ENCODE results near the gene MYH9.

Gene MYH9

DNA sequence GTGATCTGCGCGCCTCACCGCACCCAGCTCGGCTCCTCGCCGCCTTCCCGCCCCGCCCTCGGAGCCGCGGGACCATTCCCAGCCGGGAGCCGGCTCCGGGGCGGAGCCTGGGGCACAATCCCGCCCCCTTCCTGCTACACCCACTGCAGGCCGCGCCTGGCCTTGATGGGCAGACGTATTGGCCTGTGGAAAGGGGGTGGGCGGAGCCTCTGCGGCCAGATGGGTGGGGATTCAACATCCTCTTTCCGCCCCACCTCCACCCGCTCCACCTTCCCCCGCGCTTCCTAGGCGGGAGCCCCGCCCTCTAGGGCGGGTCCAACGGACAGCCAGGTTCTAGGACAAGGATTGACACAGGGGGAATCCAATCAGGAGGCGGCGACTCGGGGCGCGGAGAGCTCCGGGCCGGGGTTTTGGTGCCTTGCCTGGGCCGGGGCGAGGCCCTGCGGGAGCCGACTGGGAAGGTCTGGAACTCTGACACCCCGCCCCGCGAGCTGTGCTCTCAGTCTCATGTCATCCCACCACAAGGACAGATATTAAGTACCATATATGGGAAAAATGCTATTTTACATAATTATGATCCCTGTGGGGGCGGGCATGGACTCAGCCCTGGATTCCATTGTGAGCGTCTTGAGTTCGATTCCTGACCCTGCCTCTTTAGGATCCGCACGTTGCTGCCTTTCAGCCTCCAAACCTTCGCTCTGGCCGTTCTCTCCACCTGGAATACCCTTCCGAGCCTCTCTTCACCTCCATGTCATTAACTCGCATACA lies at the start of gene MYH9:
Gene MYH9, minus strand, starts transcription at position 9 of the 768 bp plus-strand sequence. CDS start 38,731 bp downstream, outside the sequence.
- peak; percentile 97 for DNase-seq (ENCODE audit: low spot score)
- peak within 1 kb of the TSS; percentile 99 for H3K27ac ChIP-seq
- TF ChIP-seq, protein P1, sequence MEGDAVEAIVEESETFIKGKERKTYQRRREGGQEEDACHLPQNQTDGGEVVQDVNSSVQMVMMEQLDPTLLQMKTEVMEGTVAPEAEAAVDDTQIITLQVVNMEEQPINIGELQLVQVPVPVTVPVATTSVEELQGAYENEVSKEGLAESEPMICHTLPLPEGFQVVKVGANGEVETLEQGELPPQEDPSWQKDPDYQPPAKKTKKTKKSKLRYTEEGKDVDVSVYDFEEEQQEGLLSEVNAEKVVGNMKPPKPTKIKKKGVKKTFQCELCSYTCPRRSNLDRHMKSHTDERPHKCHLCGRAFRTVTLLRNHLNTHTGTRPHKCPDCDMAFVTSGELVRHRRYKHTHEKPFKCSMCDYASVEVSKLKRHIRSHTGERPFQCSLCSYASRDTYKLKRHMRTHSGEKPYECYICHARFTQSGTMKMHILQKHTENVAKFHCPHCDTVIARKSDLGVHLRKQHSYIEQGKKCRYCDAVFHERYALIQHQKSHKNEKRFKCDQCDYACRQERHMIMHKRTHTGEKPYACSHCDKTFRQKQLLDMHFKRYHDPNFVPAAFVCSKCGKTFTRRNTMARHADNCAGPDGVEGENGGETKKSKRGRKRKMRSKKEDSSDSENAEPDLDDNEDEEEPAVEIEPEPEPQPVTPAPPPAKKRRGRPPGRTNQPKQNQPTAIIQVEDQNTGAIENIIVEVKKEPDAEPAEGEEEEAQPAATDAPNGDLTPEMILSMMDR (conservative IDR thresholded peaks at IDR 0.05; ENCODE audit: low read depth): no peak
- ChIA-PET CTCF (interaction anchor here (1.0 kb wide), 1 partner anchor 82 kb away, joined by 3 read pairs; no protein-coding TSS in a partner anchor), POLR2A (ENCODE audit: low non-redundant PET) (interaction anchor here (0.7 to 1.4 kb wide), 5 partner anchors 18 to 80 kb away, joined by 3 to 6 read pairs (median 4); no protein-coding TSS in a partner anchor)

DNA sequence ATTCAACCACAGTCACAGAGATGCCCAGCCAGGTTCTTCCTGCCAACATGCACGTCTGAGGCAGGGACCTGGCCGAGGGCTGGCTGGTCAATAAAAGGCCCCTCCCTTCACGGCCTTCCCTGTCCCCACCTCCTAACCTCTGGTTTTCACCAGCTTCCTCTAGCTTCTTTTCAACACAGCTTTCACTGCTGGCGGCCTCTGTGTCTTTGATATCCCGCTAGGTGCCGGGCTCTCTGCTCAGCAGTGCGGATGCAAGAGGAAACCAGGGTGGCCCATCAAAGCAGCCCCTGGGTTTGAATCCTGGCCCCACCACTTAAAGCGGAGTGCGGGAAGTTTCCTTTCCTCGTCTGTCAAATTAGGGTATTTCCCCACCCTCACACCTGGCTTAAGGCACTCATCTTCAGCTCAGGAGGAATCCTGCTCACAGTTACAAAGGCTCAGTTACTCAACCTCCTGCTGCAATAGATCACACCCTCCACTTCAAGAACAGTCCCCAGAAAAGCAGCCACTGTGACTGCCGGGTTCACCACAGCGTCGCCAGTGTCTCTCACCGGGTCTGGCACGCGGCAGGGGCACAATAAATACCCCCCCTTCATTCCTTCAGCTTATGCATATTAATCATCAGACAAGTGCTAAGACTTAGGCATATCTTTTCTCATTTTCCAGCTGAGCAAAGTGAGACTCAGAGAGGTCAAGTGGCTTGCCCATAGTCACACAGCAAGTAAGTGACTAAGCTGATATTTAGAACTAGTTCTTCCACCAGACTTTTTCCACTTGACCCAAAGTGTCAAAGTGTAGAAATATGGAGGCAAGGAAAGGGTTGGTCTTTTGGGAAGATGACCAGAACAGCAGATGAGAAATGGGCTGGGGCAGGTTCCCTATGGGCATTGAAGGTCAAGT lies 48.0 kb upstream of the MYH9 start:
- no peak for DNase-seq (ENCODE audit: low spot score)
- POLR2A ChIA-PET (ENCODE audit: low non-redundant PET): no interaction called here

DNA sequence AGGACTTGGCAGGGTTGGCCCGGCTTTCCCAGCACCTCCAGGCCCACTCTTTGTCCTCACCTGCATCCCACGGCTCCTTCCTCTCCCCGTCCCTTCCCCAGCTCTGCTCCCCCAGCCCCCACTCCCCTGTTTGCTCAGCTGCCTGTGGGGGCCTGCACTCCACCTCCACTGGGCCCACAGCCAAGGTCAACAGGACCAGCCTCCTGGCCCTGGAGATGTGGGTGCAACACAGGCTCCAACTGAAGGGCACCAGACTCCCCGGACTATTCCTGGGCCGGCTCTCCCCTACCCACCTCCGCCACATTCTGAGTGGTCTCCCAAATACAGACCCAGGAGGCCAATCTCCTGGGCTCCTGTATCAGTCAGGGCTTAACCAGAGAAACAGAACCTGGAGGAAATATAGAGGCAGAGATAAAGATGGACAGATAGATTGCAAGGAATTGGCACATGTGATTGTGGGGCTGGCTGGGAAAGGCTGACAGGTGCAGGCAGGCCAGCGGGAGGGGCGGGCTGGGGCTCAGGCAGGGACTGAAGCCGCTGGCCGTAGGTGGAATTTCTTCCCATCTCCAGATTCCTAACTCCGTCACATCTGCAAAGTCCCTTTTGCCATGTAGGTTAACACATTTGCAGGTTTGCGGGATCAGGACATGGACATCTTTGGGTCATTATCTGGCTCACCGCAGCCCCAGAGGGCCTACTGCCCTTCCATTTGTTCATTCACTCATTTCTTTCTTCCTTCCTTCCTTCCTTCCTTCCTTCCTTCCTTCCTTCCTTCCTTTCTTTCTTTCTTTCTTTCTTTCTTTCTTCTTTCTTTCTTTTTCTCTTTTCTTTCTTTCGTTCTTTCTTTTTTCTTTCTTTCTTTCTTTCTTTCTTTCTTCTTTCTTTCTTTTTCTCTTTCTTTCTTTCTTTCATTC lies 45.8 kb upstream of the MYH9 start:
- H3K27ac ChIP-seq: peak overlapping the region; percentile 15; the same call in 1 of the 2 replicates
- DNase-seq (ENCODE audit: low spot score): no peak
- ChIA-PET CTCF (no interaction called here), POLR2A (ENCODE audit: low non-redundant PET) (no interaction called here)
- TF ChIP-seq, protein P1 (conservative IDR thresholded peaks at IDR 0.05; ENCODE audit: low read depth): no peak

More for the DNA sequence above, 48.0 kb upstream of the MYH9 start:
- CTCF ChIA-PET: no interaction called here
- H3K27ac ChIP-seq: no peak overlapping the region
- TF ChIP-seq, protein P1 (conservative IDR thresholded peaks at IDR 0.05; ENCODE audit: low read depth): no peak

DNA sequence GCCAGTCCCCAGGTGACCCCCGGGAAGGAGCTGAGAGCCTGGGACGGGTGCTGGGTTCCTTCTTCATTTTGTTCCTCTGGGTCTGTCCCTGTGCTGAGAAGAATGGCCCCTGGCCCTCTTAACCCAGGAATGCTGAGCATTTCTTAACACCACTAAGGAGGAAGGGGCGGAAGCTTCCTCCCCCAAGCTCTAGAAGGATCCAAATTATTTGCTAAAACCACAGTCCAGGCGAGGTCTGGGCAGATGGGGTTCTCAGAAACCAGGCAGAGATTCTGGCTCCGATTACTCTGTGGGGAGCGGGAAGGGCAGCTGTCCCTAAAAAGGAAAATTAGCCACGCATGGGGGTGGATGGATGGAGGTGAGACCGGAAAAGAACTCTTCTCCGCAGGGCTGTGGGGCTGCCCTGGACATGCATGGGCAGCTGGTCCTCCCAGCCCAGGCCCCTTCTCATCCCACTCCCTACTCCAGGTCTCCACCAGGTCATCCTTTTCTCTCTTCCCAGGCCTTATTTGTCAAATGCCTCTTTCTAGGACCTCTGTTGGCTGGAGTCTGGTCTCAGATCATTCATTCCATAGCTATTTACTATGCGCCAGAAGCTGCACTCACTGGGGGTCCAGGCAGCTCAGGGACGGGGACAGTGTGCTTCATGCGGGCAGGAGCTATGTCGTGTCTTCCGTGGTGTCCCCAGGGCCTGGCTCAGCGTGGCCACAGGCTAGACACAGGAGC lies 45.0 kb upstream of the MYH9 start:
- ChIA-PET CTCF (no interaction called here), POLR2A (ENCODE audit: low non-redundant PET) (no interaction called here)
- TF ChIP-seq, protein P1 (conservative IDR thresholded peaks at IDR 0.05; ENCODE audit: low read depth): no peak
- peak overlapping the region; percentile 15; the same call in 1 of the 2 replicates for H3K27ac ChIP-seq
- DNase-seq (ENCODE audit: low spot score): no peak

DNA sequence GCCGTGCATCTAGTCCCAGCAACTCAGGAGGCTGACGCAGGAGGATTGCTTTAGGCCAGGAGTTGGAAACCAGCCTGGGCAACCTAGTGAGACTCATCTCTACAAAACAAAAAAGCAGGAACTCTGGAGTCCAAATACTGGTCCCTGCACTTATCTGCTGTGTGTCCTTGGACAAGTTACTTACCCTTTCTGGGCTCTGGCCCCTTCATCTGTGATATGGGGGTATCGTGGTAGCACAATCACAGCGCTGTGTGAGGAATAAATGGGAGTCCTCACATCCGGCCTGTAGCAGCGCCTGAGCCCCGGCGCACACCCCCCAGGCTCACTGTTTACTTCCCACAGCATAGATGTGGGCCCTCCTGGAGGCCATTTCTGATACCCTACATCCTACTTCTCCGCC lies 44.2 kb upstream of the MYH9 start:
- CTCF ChIA-PET: no interaction called here
- no peak overlapping the region for H3K27ac ChIP-seq
- POLR2A ChIA-PET (ENCODE audit: low non-redundant PET): no interaction called here
- no peak for DNase-seq (ENCODE audit: low spot score)
- TF ChIP-seq, protein P1 (conservative IDR thresholded peaks at IDR 0.05; ENCODE audit: low read depth): no peak
